Stimulated activated CD8-positive, alpha-beta memory T cell treated with anti-CD3 and anti-CD28 coated beads, Interleukin-15, amount 100 ng/mL, for 1 hour (primary cell): ENCODE results near the gene TRIM10.
A peak's percentile ranks its signal among the peaks of the same experiment; 100 is the strongest.
"Not testable (repeated sequence)": the region's sequence is repeated elsewhere in the genome, so short reads cannot be mapped to it uniquely, and the experiment has no call there.

Experiments used
- DNase-seq: peaks from one replicate; pipeline ENCODE4 v3.0.0-alpha.2; 2020; ENCODE audit warnings: low read depth

Gene TRIM10

GRCh38 chr6:30129265-30130178 is 31.5 kb downstream of the TRIM10 start:
- no peak for DNase-seq

- no peak for DNase-seq
Measured at GRCh38 chr6:30127238-30128093, 33.5 kb downstream of the TRIM10 start.

GRCh38 chr6:30122515-30122914 is 38.5 kb downstream of the TRIM10 start:
- no peak for DNase-seq

GRCh38 chr6:30121446-30122366 is 39.3 kb downstream of the TRIM10 start:
- DNase-seq = no peak

- DNase-seq = not testable (repeated sequence)
Measured at GRCh38 chr6:30118691-30119090, 42.3 kb downstream of the TRIM10 start.

- DNase-seq = no peak
Measured at GRCh38 chr6:30116724-30117123, 44.3 kb downstream of the TRIM10 start.

- no peak for DNase-seq
Measured at GRCh38 chr6:30113841-30114240, 47.2 kb downstream of the TRIM10 start.

- no peak for DNase-seq
Measured at GRCh38 chr6:30113003-30113759, 47.8 kb downstream of the TRIM10 start, which contains the start of gene TRIM31. Gene TRIM31, minus strand, starts transcription at chr6:30113090. Its CDS starts 285 bp downstream, at chr6:30112805.

GRCh38 chr6:30112402-30112994 is 48.5 kb downstream of the TRIM10 start:
- DNase-seq = no peak

- DNase-seq = no peak
Measured at GRCh38 chr6:30111266-30111856, 49.6 kb downstream of the TRIM10 start.

GRCh38 chr6:30104661-30105060 is 56.4 kb downstream of the TRIM10 start:
- DNase-seq = no peak

GRCh38 chr6:30103872-30104179 is 57.2 kb downstream of the TRIM10 start:
- no peak for DNase-seq

GRCh38 chr6:30102970-30103871 is 57.8 kb downstream of the TRIM10 start:
- peak; percentile 70 for DNase-seq

- no peak for DNase-seq
Measured at GRCh38 chr6:30102414-30102969, 58.5 kb downstream of the TRIM10 start.
